COLO668 (cell line): ENCODE results near the gene TOP2B.

Source experiments
- DNase-seq: peaks from one replicate; lab custom pipeline; 2025; ENCODE audit not compliant: unreplicated experiment; lab: John Stamatoyannopoulos, UW

Gene TOP2B

DNA sequence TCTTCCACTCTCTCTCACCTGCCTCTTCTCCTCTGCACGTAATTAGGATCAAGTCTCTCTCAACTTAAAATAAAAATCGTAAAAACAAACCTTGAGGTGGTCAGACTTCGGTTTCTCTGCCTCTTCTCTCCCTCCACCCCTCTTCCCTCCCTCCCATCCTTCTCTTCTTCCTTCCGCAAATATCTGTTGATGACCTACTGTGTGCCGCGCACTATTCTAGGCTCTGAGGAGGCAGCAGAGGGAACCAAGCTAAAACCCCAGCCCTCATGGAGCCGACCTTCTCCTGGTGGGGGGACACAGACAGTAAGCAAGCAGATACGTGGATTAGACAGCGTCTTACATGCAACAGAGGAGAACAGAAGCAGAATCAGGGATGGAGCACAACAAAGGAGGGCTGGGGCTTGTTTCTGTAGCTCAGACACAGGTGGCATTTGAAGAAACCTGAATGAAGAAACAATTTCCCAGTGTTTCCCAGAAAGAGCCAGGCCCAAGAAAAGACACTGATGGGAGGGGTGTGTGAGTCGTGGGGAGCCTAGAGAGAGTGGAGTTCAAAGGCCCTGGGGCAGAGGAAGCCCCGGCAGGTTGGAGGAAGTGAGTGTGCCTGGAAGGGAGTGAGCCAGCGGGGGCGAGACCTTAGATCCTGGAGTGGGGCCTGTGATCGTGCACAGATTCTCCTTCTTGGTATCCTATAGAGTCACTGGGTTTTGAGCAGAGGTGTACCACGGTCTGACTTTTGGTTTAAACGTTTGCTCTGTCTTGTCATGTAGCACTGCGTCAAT, 80.5 kb downstream of the TOP2B start:
- DNase-seq: no peak

DNA sequence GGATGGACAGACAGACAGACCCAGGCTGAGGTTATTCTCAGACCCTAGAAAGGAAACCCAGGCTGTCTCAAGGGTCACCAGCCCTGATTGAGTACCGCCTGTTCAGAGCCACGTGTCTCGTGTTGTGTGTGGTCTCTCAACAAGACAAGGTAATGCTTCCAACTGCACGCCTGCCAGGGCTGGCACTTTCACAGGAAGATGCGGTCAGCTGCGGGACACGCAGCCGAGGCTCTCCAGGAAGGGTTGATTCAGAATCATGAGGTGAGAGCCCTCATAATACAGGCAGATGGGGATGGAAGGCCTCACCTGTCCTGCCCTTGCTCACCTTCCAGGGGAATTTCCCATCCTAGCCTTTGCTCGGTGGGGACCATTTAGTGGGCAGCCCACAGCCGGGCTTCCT, 81.4 kb downstream of the TOP2B start:
- DNase-seq: no peak

DNA sequence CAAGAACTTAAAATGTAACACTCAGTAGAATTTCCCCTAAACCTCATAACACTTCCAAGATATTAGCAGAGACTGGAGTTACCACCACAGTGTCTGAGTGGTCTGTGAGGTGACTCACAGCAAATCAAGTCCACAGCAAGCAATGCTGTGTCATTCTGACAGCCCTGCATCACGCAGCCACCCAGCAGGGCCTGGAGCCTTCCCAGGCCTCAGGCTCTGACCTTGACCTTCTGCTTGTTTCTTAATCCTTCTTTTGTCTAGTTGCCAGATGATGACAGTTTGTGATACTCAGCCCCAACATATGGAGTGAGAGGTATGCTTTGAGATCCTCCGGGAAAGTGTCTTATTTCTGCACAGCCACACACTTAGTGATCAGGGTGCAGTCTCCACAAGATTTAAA, 82.5 kb downstream of the TOP2B start:
- DNase-seq: no peak

DNA sequence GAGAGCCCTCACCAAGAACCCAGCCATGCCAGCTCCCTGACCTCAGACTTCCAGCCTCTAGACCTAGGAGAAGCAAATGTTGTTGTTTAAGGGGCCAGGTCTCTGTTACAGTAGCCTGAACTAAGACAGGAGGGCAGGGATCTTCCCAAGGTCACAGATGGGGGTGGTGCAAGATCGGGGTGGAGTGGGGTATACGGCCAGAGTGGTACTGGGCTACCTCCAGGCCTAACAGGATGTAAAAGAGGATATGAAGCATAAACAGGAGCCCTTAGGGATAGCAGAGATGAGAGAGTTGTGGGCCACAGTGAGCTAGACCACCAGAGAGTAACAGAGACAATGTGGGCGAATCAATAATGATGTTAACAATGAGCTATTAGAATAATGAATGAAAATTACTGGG, 82.9 kb downstream of the TOP2B start:
- no peak for DNase-seq

DNA sequence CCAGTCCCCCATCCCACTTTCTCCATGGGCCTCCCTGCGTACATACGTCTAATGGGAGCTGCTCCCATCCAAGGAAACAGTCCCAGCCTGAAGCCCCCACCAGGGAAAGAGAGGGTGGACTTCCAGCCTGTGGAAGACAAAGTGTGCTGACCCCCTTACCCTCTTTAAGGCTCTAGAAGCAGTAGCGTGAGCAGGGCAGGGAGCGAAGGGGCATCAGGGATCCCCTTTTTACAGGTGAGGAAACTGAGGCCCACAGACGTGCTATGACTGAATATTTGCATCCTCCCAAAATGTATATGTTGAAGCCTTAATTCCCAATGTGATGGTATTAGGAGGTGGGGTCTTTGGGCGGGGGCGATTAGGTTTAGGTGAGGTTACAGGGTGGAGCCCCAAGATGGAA, 83.4 kb downstream of the TOP2B start:
- DNase-seq: no peak

DNA sequence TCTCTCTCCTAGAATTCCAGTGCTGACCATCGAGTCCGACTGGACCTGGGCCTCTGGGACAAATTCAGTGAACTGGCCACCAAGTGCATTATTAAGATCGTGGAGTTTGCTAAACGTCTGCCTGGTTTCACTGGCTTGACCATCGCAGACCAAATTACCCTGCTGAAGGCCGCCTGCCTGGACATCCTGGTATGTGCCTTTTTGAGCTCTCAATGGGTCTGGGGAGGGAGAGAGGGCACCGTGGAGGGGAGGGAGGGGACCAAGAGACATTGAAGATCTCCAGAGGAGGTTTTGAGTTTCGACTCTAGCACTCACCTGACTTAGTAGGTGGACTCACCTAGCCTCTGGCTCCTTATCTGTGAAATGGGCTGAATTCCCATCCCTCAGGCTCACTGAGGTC, 84.2 kb downstream of the TOP2B start:
- no peak for DNase-seq

DNA sequence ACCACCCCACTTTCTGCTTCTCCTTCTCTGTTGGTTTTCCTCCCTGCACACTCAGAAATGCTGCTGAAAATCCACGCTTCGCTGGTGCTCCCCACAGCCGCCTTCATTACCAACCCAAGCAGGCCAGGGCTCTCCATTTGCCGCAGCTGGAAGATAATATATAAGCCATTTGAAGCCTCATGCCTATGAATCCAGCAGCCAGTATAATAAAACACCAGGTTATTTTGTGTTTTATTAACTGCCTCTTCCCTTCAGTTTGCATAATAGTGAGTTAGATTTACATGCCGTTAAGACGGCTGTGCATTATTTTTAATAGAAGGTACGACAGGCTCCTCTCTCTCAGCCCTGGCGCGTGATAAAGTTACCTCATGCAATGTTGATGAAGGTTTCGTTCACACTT, 86.6 kb downstream of the TOP2B start:
- no peak for DNase-seq

DNA sequence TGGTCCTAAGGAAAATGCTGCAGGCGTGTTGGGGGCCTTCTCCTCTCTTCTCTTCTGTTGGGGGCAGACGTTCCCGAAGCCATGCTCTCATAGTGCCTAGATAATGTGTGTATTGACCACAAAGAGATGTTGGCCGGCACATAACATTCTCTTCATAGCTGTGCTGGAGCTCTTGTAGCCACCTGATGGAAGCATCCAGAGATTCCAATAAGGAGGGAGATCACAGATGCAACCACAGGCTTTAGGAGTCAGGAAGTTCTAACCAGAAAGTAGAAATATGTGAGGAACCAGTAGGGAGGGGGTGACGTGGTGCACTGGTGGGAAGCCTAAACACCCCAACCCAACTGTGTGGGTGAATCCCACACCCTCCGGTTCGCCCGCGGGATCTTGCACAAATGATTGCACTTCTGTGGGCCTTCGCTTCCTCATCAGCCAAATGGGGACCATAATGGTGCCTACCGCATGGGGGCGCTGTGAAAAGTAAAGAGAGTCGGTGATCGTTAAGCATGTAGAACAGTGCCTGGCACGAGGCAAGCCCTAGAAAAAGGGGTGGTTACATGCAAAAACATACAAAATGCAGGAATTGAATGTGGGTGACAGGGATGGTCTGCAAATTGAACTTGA, 87.8 kb downstream of the TOP2B start:
- no peak for DNase-seq

DNA sequence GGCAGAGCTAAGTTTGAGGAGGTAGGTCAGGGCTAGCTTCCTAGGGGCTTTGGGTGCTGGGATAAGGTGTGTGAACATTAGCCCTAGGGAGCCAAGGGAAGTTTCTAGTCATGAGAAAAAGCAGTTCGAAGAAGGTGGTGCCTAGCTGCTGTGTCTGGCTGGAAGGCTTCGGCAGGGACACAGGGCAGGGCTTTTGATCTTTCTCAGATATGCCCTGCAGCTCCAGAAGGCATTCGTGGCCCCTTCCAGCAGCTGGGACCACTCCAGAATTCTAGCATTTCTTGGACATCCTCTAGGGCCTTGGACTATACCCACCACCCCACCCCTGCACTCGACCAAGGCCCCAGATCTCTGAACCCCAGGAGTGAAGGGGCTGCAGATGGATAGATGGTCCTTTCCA, 88.6 kb downstream of the TOP2B start:
- DNase-seq: no peak

DNA sequence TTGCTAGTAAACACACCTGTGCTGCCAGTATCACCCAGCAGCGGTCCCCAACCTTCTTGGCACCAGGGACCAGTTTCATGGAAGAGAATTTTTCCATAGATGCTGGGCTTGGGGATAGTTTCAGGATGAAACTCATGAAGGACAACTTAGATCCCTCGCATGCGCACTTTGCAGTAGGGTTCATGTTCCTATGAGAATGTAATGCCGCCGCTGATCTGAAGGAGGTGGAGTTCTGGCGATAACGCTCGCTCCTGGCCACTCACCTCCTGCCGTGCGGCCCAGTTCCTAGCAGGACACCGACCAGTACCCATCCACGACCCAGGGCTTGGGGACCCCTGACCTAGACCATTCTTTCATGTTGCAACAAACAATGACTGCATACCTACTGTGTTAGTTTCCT, 89.7 kb downstream of the TOP2B start:
- DNase-seq: no peak

DNA sequence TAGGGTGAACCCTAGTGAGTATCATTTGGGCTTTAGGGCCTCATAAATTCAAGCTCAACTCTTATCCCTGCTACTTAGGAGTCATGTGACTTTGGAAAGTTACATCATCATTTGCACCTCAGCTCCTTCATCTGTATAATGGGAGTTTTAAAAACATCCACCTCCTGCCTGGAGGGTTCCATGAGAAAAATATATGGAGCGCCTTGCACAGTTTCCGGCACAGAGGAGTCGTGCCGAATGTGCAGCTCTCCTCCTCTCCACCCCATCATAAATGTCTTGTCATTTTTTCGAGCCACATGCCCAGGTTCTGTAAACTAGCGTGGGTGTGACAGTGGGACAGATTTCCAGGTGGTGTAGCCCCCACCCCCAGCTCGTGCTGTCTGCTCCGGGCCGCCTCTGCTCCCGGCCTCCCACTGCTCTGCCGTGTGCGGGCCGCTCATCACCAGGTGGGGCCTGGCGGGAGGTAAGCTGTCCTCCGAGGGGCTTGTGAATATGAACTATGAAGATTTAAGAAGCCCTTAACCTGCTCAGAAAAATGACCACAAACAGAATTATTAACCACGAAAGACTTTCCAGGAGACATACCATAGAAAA, 90.4 kb downstream of the TOP2B start:
- DNase-seq: no peak

DNA sequence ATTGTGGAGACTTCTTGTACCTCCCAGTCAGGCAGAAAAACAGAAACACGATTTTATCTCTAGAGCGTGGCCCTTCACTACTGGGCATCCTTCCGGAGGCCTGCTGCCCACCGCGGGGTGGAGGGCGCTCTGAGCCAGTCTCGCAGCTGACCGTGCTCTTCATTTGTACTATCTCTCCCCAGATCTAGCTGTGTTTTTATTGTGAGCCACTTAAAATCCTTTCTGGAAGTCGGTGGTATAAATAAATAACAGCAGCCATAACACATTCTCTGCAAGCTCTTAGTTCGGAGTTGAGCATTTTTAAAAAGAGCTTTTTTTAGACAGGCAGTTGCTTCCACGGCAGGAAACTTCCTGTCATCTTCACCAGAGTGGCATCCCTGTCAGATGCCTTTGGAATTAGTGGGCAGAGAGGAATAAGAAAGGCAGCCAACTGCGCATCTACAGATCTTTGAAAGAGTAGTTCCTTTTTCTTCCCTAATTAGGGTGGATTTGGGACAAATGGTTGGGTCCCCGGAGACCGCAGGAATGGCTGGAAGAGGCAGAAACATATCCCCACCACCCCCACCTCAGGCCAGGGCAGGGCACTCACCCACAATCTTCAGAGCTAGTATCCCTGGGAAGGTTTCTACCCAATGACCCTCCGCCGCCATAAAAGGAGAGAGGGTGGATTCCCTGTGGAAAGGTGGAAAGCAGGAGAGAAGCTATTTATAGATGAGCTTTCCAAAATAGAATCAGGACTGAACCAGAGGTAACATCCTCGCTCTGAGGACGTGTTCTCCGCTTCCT, 91.1 kb downstream of the TOP2B start:
- no peak for DNase-seq

DNA sequence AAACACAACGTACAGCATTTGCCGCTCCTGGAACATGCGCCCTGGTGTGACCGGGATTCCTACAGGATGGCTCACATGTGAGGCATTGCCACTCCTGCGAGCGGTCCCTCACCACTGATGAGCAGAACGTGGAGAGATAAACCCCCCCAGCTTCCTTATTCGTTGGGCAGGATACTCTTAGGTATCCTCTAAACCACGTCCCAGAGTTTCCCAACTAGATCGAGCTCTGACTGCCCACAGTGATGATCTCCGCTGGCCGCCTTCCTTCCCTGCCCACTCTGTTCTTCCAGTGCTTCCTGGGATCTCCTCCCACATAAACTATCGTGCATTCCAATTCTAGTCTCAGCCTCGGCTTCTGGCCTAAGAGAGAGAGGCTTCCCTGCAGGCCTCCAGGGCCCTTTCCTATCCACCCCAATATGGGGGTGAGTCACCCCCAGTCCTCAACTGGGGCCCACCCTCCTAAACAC, 91.8 kb downstream of the TOP2B start:
- no peak for DNase-seq

DNA sequence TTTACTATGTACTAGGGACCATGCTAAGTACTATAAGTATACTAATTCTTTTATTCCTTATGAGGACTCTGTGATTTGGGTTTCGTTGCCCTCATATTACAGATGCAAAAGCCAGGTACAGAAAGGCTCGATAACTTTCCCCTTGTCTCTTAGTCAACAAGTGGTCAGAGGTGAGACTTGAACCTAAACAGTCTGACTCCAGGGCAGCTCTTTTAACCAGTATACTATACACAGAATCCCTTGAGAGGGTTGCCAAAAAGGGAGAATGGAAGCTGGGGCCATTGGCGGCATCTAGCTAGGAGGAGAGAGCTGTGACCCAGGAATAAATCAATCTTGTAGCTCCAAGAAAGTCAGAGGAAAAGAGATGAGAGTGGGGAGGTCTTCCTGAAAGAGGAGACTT, 92.4 kb downstream of the TOP2B start:
- no peak for DNase-seq

DNA sequence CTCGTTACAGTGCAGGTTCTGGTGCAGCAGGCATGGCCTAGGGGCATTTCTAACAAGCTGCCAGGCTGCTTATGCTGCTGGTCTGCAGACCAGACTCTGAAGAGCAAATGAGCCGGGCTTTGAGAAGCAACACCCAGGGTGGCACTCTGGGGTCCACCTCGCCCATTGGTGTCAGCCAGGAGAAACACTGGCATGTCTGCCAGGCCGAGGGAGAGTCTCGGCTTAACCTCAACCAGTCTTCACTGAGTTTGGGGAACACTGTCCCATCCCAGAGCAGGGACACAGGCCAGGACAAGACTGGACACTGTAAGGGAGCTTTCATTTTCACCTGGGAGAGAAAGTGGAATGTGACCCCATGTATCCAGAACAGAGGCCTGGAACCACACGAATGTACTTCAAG, 93.4 kb downstream of the TOP2B start:
- no peak for DNase-seq

DNA sequence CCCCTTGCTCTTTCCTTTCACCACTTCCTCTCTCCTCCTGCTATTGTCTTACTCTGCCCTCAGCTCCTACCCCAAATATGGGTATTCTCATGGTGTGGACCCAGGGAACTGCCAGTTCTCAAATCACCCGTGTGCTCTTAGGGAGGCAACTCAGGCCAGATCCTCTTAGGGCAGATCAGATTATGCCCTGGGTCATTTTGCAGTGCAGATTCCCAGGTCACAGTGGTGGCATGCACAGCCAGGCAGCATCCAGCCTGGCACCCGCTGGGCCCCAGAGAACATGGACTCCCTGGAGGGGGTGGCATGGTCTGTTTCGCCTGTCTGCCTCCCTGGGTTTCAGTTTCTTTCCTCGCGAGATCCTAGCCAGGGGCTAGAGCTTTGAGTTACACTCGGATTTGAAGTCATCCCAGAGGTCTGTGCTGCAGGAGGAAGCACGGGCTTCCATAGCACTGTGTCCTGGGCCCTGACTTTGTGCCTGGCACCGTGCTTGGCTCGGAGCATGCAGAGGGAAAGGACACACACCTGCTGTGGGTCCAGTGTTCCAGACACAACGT, 96.1 kb downstream of the TOP2B start:
- no peak for DNase-seq

DNA sequence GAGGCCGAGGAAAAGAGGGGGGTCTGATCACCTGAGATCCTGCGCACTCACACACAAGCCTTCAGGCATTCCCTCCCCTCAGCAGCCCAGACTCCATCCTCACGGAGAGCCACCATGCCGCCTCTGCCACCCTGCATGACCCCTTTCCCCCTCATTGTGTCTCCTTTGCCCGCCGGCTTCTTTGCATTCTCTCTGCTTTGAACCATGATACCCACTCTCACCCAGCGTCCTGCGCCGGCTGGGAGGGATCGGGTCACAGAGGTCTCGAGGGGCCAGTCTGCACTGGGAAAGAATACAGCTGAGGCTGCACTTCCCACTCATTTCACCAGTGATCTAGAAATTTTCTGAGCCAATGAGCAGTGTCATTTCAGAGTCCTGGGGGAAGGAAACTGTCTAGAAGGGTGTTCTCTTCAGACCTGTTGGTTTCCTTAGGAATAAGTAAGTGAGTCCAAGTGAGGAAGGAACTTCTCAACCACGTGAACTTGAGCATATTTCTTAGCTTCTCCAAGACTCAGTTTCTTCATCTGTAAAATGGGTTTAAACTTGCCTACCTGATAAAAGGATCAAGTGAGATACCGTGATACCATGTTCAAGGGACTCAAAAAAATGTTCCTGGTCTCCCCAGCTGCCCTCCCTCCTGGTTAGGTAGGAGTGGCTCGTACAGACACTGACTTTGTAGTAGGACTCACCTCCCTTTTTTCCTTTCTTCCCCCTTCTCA, 96.7 kb downstream of the TOP2B start:
- DNase-seq: no peak

DNA sequence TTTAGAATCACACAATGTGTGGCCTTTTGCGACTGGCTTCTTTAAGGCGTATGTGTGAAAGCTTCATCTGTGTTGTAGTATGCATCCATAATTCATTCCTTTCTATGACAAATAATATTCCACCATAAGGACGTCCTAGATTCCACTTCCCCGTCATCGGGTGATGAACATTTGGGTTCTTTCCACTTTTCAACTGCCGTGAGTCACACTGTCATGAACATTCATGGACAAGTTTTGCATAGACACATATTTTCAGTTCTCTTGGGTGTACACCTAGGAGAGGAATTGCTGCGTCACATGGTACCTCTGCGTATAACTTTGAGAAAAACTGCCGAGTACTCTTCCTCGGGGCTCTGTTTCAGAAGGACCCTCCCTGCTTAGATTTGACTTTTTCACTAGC, 97.3 kb downstream of the TOP2B start:
- no peak for DNase-seq

DNA sequence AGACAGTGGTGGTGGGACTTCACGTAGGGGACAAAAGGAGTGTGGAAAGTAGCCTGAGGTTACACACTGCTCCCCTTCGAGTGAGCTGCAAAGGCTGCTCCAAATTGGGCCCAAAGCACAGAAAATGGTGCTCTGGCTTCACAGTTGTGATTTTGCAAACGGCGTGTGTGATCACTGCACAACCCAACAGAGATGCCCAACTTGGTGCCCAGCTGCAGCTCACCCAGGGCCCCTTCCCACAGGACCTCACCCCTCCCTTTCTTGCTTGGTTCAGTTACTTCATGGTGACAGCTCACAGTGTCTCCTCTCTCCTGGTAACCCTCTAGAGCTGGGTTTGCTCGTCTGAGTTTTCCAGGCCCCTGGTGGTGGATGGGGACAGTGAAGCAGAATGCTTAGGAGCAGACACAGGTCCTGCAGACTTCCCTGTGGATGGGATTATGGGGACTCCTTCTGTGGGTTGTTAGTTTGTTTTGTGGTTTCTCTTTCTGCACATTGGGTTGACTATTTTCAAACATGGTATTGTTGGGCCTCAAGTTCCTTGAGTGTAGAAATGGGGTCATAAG, 98.3 kb downstream of the TOP2B start:
- DNase-seq: no peak

DNA sequence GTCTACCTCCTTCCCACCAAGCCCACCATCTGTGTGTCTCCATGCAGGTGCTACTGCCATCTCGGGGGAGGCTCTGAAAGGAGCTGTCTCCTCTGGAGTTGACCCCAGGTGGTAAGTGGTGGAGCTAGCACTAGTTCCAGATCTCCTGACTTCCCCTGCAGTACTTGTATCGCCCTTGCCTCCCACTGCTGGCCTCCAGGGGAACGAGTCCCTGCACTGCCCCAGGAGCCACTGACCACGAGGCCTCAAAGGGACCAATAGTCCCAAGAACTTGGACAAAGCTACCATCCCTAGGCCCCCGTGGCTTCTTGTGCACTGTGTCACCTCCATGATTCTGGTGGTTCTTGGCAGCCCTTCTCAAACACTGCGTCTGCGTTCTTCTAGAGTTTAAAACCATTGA, 98.9 kb downstream of the TOP2B start:
- no peak for DNase-seq
